Adrenal gland (tissue), 12 donors: ENCODE measurements around the gene SACS. TPM values are rescaled to one million over a fixed set of nuclear protein-coding genes. Genes with fewer than 3 reads are reported as not detected.

Experiments used
- DNase-seq, 7 donors: peaks; one replicate each; pipeline ENCODE4 v3.0.0-alpha.2; 2019 to 2020
- H3K27ac ChIP-seq, 5 donors: fragments of 200-600 bp; sonication (generic) in 4 of 5; 1 replicate in 3 of 5; 2 replicates in 2 of 5; pipeline versions ENCODE4 v1.5.1 to v1.8.0; 2016 to 2020; ENCODE audit warnings: mild to moderate bottlenecking in 1 of 5
- H3K27me3 ChIP-seq: fragments of 200-600 bp; 2 replicates; pipeline ENCODE4 v1.8.0; 2021
- H3K36me3 ChIP-seq, 2 donors: fragments of 200-600 bp; replicated peaks in 1 of 2; 1 replicate in 1 of 2; 2 replicates in 1 of 2; pipeline versions ENCODE4 v1.5.1 to v1.8.0; 2018 to 2022
- H3K4me1 ChIP-seq, 2 donors: fragments of 200-600 bp; replicated peaks in 1 of 2; 1 replicate in 1 of 2; 2 replicates in 1 of 2; pipeline versions ENCODE4 v1.5.1 to v1.8.0; 2018 to 2021
- H3K4me3 ChIP-seq, 4 donors: fragments of 200-600 bp; sonication (generic) in 3 of 4; one replicate each; pipeline ENCODE4 v1.5.1; 2016 to 2018
- H3K9me3 ChIP-seq, 3 donors: fragments of 200-600 bp; sonication (generic) in 1 of 3; replicated peaks in 1 of 3; 1 replicate in 2 of 3; 2 replicates in 1 of 3; pipeline versions ENCODE4 v1.5.1 to v1.8.0; 2016 to 2021
- CTCF ChIP-seq, 6 experiments: fragments of 450-650 bp in 4 of 6; fragments of 200-600 bp in 2 of 6; sonication (generic) in 1 of 6; IDR thresholded peaks; 1 replicate in 5 of 6; 2 replicates in 1 of 6; pipeline versions ENCODE4 v1.5.1 to v1.8.0; 2016 to 2021; ENCODE audit warnings: antibody characterized with exemption in 6 of 6, mild to moderate bottlenecking in 2 of 6, moderate library complexity in 1 of 6
- POLR2A ChIP-seq, 2 donors: fragments of 450-650 bp; IDR thresholded peaks; one replicate each; pipeline ENCODE4 v1.6.1; 2017; ENCODE audit warnings: antibody characterized with exemption in 2 of 2, mild to moderate bottlenecking in 2 of 2, moderate library complexity in 1 of 2
- WGBS, 4 donors: extraction: QIAGEN DNeasy Blood & Tissue Kit in 2 of 4; methylation state at CpG; one replicate each; pipeline versions ENCODE4 v1.1.5 to v1.1.7; 2013 to 2017; 5-methylcytosine and 5-hydroxymethylcytosine counted together
- intact Hi-C, 2 donors: fragments of 100-400 bp; cut with DNase I; formaldehyde crosslinking; loops; one replicate each; pipeline versions ENCODE4 v1.14.1 to v1.15.0; 2022 to 2023
- polyA plus RNA-seq, 3 donors: library from polyadenylated mRNA; stranded (reverse); fragments of 200-250 nt in 2 of 3; fragments of 350-450 nt in 1 of 3; fragmentation: Illumina TruSeq in 1 of 3; extraction: RNeasy Lipid Tissue Mini Kit (QIAGEN cat#74804) in 1 of 3; gene quantifications; one replicate each; pipeline ENCODE4 v1.2.3, GENCODE V29; 2013 to 2014
- total RNA-seq, 9 donors: library from RNA; depleted of rRNA in 4 of 9; stranded (reverse); fragments of >200 nt in 4 of 9; fragments of 120-200 nt in 1 of 9; fragmentation: NEBNext Ultra II Directional in 1 of 9; extraction: Animal tissue kit (Norgen Biotek cat#: 25700) in 1 of 9; gene quantifications; one replicate each; pipeline versions ENCODE4 v1.1.0 to v1.2.4, GENCODE V29; 2013 to 2023
- donor health status: healthy with polysubstance abuse.
- donor health status: Bipolar disorder and iron deficiency.
- donor health status: DM: yes; HTN: yes; CAD: no.
- donor health status: DM: no; HTN: no; CAD: no.
- donor health status: DM: no; HTN: no; CAD: no.
- donor health status: DM: yes; HTN: yes; CAD: no.

The SACS gene
- total and polyA plus RNA-seq, 12 donors, result 5.6 to 41.6 (median 7.5) TPM

GRCh38 chr13:23418776-23419683 is 14.5 kb downstream of the SACS start:
- intact Hi-C loops, result no loop called here
- H3K4me3 ChIP-seq, result no peak overlapping the region
- H3K36me3 ChIP-seq, result no peaks in the 10 kb centered on the region
- no peak overlapping the region for H3K27ac ChIP-seq
- no peaks in the 10 kb centered on the region for H3K4me1 ChIP-seq
- TF ChIP-seq POLR2A (IDR thresholded peaks at IDR 0.05) (no peak), CTCF (IDR thresholded peaks at IDR 0.05) (no peak)
- WGBS, 4 donors, result 95 to 97% (median 96%) methylated on average over 22 to 33 of the region's 33 CpGs
- no peak for DNase-seq
- no peaks in the 10 kb centered on the region for H3K27me3 ChIP-seq
- H3K9me3 ChIP-seq, result no peaks in the 10 kb centered on the region

GRCh38 chr13:23414682-23415081 is 18.8 kb downstream of the SACS start:
- no peak overlapping the region for H3K4me3 ChIP-seq
- no peak overlapping the region for H3K27ac ChIP-seq
- TF ChIP-seq POLR2A (IDR thresholded peaks at IDR 0.05) (no peak), CTCF (IDR thresholded peaks at IDR 0.05) (no peak)
- H3K36me3 ChIP-seq, result no peaks in the 10 kb centered on the region
- H3K27me3 ChIP-seq, result no peaks in the 10 kb centered on the region
- no peaks in the 10 kb centered on the region for H3K9me3 ChIP-seq
- intact Hi-C loops, result no loop called here
- H3K4me1 ChIP-seq, result no peaks in the 10 kb centered on the region
- no peak for DNase-seq
- 72 to 80% (median 74%) methylated on average over 2 of the region's 2 CpGs for WGBS, 4 donors

GRCh38 chr13:23411706-23412105 is 21.8 kb downstream of the SACS start:
- H3K27ac ChIP-seq, result no peak overlapping the region
- intact Hi-C loops, result no loop called here
- TF ChIP-seq CTCF (IDR thresholded peaks at IDR 0.05) (no peak), POLR2A (IDR thresholded peaks at IDR 0.05) (no peak)
- no peaks in the 10 kb centered on the region for H3K36me3 ChIP-seq
- no peaks in the 10 kb centered on the region for H3K4me1 ChIP-seq
- H3K4me3 ChIP-seq, result no peak overlapping the region
- no peaks in the 10 kb centered on the region for H3K27me3 ChIP-seq
- 91 to 95% (median 94%) methylated on average over 11 of the region's 11 CpGs for WGBS, 4 donors
- H3K9me3 ChIP-seq, result no peaks in the 10 kb centered on the region
- DNase-seq, result no peak

GRCh38 chr13:23411220-23411619 is 22.3 kb downstream of the SACS start:
- WGBS, 4 donors, result 63 to 74% (median 67%) methylated on average over 4 of the region's 4 CpGs
- Histone ChIP-seq H3K27ac (no peak overlapping the region), H3K4me3 (no peak overlapping the region), H3K9me3 (no peaks in the 10 kb centered on the region), H3K4me1 (no peaks in the 10 kb centered on the region), H3K27me3 (no peaks in the 10 kb centered on the region), H3K36me3 (no peaks in the 10 kb centered on the region)
- intact Hi-C loops, result no loop called here
- no peak for DNase-seq
- TF ChIP-seq POLR2A (IDR thresholded peaks at IDR 0.05) (no peak), CTCF (IDR thresholded peaks at IDR 0.05) (no peak)
